Measurements from ENCODE around the gene VEZF1. TPM values are rescaled to one million over a fixed set of nuclear protein-coding genes. Genes with fewer than 3 reads are reported as not detected.

VEZF1 gene
- total and polyA plus RNA-seq, 2 experiments from 2014 or later, result 36.0 to 67.7 TPM

DNA sequence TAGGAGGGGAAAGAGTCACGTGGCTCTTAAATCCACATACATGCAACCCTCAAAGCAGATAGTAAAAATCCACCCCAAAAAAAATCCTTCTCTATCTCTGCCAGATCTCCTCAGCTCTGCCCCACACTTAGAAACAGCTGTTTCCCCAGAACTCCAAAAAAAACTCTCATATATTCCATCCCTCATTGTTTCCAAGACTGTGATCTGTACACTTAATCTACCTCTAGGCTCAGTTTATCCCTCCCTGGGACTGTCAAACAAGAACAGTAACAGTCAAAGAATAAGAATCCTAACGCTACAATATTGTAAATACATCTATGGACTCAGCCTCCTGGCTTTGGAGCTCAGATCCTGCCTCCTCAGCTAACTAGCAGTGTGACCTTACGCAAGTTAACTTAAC lies 44.4 kb downstream of the VEZF1 start:
- Mint-ChIP-seq H3K9me3 (no peaks in the 10 kb centered on the region), H3K27me3 (ENCODE audit: insufficient read depth, low read depth, poor library complexity) (peaks cover 9% of the 10 kb centered on the region), H3K27ac (no peak overlapping the region), H3K4me1 (peaks cover 32% of the 10 kb centered on the region), H3K4me3 (no peak overlapping the region), H3K36me3 (ENCODE audit: low read depth) (no peaks in the 10 kb centered on the region)
- Histone ChIP-seq H3K79me2 (replicated peaks; ENCODE audit: insufficient read depth) (no peaks in the 10 kb centered on the region), H3K27me3 (ENCODE audit: insufficient read depth) (no peaks in the 10 kb centered on the region), H3K4me1 (ENCODE audit: insufficient read depth) (peaks cover 10% of the 10 kb centered on the region), H4K20me1 (replicated peaks; ENCODE audit: insufficient read depth) (no peaks in the 10 kb centered on the region), H3K27ac (ENCODE audit: low read depth) (no peak overlapping the region), H3K9me2 (ENCODE audit: insufficient read depth) (no peaks in the 10 kb centered on the region), H3F3A (replicated peaks; ENCODE audit: low read depth) (0 out of 2 replicates have a peak, but pooled peaks cover 7% of the 10 kb centered on the region), H3K36me3 (ENCODE audit: insufficient read depth) (no peaks in the 10 kb centered on the region), H2AFZ (no peak overlapping the region), H3K4me2 (no peak overlapping the region), H3K4me3 (no peak overlapping the region)
- no peak for TF ChIP-seq ZNF114 (CRISPR knock-in tag; IDR thresholded peaks at IDR 0.05)
- no peak for TF ChIP-seq JUNB (IDR thresholded peaks at IDR 0.05; ENCODE audit: unreplicated experiment)
- TF ChIP-seq CREB1 (CRISPR knock-in tag; IDR thresholded peaks at IDR 0.05; ENCODE audit: low read depth), result no peak
- no peak for TF ChIP-seq NANOG (IDR thresholded peaks at IDR 0.05; ENCODE audit: borderline replicate concordance)
- no peak for TF ChIP-seq EZH2phosphoT487 (IDR thresholded peaks at IDR 0.05; ENCODE audit: unreplicated experiment)
- no peak for TF ChIP-seq EZH2 (IDR thresholded peaks at IDR 0.05; ENCODE audit: low read depth, unreplicated experiment)
- TF ChIP-seq, protein P1, sequence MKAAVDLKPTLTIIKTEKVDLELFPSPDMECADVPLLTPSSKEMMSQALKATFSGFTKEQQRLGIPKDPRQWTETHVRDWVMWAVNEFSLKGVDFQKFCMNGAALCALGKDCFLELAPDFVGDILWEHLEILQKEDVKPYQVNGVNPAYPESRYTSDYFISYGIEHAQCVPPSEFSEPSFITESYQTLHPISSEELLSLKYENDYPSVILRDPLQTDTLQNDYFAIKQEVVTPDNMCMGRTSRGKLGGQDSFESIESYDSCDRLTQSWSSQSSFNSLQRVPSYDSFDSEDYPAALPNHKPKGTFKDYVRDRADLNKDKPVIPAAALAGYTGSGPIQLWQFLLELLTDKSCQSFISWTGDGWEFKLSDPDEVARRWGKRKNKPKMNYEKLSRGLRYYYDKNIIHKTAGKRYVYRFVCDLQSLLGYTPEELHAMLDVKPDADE (IDR thresholded peaks at IDR 0.05), result no peak
- TF ChIP-seq POLR2AphosphoS5 (IDR thresholded peaks at IDR 0.05; ENCODE audit: low read depth), result no peak
- TF ChIP-seq, protein P2, sequence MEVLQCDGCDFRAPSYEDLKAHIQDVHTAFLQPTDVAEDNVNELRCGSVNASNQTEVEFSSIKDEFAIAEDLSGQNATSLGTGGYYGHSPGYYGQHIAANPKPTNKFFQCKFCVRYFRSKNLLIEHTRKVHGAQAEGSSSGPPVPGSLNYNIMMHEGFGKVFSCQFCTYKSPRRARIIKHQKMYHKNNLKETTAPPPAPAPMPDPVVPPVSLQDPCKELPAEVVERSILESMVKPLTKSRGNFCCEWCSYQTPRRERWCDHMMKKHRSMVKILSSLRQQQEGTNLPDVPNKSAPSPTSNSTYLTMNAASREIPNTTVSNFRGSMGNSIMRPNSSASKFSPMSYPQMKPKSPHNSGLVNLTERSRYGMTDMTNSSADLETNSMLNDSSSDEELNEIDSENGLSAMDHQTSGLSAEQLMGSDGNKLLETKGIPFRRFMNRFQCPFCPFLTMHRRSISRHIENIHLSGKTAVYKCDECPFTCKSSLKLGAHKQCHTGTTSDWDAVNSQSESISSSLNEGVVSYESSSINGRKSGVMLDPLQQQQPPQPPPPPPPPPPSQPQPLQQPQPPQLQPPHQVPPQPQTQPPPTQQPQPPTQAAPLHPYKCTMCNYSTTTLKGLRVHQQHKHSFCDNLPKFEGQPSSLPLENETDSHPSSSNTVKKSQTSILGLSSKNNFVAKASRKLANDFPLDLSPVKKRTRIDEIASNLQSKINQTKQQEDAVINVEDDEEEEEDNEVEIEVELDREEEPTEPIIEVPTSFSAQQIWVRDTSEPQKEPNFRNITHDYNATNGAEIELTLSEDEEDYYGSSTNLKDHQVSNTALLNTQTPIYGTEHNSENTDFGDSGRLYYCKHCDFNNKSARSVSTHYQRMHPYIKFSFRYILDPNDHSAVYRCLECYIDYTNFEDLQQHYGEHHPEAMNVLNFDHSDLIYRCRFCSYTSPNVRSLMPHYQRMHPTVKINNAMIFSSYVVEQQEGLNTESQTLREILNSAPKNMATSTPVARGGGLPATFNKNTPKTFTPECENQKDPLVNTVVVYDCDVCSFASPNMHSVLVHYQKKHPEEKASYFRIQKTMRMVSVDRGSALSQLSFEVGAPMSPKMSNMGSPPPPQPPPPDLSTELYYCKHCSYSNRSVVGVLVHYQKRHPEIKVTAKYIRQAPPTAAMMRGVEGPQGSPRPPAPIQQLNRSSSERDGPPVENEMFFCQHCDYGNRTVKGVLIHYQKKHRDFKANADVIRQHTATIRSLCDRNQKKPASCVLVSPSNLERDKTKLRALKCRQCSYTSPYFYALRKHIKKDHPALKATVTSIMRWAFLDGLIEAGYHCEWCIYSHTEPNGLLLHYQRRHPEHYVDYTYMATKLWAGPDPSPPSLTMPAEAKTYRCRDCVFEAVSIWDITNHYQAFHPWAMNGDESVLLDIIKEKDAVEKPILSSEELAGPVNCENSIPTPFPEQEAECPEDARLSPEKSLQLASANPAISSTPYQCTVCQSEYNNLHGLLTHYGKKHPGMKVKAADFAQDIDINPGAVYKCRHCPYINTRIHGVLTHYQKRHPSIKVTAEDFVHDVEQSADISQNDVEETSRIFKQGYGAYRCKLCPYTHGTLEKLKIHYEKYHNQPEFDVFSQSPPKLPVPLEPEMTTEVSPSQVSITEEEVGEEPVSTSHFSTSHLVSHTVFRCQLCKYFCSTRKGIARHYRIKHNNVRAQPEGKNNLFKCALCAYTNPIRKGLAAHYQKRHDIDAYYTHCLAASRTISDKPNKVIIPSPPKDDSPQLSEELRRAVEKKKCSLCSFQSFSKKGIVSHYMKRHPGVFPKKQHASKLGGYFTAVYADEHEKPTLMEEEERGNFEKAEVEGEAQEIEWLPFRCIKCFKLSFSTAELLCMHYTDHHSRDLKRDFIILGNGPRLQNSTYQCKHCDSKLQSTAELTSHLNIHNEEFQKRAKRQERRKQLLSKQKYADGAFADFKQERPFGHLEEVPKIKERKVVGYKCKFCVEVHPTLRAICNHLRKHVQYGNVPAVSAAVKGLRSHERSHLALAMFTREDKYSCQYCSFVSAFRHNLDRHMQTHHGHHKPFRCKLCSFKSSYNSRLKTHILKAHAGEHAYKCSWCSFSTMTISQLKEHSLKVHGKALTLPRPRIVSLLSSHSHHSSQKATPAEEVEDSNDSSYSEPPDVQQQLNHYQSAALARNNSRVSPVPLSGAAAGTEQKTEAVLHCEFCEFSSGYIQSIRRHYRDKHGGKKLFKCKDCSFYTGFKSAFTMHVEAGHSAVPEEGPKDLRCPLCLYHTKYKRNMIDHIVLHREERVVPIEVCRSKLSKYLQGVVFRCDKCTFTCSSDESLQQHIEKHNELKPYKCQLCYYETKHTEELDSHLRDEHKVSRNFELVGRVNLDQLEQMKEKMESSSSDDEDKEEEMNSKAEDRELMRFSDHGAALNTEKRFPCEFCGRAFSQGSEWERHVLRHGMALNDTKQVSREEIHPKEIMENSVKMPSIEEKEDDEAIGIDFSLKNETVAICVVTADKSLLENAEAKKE (CRISPR knock-in tag; IDR thresholded peaks at IDR 0.05), result no peak
- TF ChIP-seq, protein P3, sequence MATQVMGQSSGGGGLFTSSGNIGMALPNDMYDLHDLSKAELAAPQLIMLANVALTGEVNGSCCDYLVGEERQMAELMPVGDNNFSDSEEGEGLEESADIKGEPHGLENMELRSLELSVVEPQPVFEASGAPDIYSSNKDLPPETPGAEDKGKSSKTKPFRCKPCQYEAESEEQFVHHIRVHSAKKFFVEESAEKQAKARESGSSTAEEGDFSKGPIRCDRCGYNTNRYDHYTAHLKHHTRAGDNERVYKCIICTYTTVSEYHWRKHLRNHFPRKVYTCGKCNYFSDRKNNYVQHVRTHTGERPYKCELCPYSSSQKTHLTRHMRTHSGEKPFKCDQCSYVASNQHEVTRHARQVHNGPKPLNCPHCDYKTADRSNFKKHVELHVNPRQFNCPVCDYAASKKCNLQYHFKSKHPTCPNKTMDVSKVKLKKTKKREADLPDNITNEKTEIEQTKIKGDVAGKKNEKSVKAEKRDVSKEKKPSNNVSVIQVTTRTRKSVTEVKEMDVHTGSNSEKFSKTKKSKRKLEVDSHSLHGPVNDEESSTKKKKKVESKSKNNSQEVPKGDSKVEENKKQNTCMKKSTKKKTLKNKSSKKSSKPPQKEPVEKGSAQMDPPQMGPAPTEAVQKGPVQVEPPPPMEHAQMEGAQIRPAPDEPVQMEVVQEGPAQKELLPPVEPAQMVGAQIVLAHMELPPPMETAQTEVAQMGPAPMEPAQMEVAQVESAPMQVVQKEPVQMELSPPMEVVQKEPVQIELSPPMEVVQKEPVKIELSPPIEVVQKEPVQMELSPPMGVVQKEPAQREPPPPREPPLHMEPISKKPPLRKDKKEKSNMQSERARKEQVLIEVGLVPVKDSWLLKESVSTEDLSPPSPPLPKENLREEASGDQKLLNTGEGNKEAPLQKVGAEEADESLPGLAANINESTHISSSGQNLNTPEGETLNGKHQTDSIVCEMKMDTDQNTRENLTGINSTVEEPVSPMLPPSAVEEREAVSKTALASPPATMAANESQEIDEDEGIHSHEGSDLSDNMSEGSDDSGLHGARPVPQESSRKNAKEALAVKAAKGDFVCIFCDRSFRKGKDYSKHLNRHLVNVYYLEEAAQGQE (IDR thresholded peaks at IDR 0.05; ENCODE audit: unreplicated experiment), result no peak
- DNase-seq (ENCODE audit: low spot score), result no peak
- no peak for ATAC-seq

Measured in GM23338 (cell line).